SK-N-SH (cell line): ENCODE data around the gene BCL11A. TPM values are rescaled to one million over a fixed set of nuclear protein-coding genes. Genes with fewer than 3 reads are reported as not detected.

Experiments
- CTCF ChIA-PET: fragments of 300-600, 350-600 bp; formaldehyde crosslinking; extraction: SDS; loops from one replicate; lab custom pipeline; 2021; lab: Yijun Ruan, JAX
- POLR2A ChIA-PET: fragments of 350-600 bp; sonication (Branson Sonifier 250); formaldehyde crosslinking; extraction: SDS; loops from one replicate; lab custom pipeline; 2020; ENCODE audit warnings: antibody characterized with exemption, inconsistent platforms; lab: Yijun Ruan, JAX
- DNase-seq: peaks from one replicate; pipeline ENCODE4 v3.0.0; 2012
- H2AFZ ChIP-seq: fragments of 200-600 bp; sonication (generic); 2 replicates; pipeline ENCODE4 v1.8.1; 2016; ENCODE audit warnings: antibody characterized with exemption, mild to moderate bottlenecking, low read depth
- H3F3A ChIP-seq: fragments of 200-600 bp; sonication (generic); replicated peaks from 2 replicates; pipeline ENCODE3; 2016; ENCODE audit warnings: antibody characterized with exemption, mild to moderate bottlenecking; ENCODE audit not compliant: insufficient read depth
- H3K27ac ChIP-seq, 2 experiments: fragments of 200-500 bp in 1 of 2; fragments of 200-600 bp in 1 of 2; sonication (Bioruptor generic) in 1 of 2; sonication (generic), shearing (Covaris generic) in 1 of 2; 2 replicates each; pipeline versions ENCODE4 v1.5.1 to v1.6.1; 2014 to 2016; ENCODE audit warnings: low read depth in 2 of 2, inconsistent platforms in 1 of 2, low read length in 1 of 2, mild to moderate bottlenecking in 1 of 2, mixed read lengths in 1 of 2
- H3K27me3 ChIP-seq: fragments of 200-600 bp; sonication (generic), shearing (Covaris generic); 2 replicates; pipeline ENCODE4 v1.6.1; 2016; ENCODE audit warnings: mixed run types; ENCODE audit not compliant: insufficient read depth
- H3K36me3 ChIP-seq, 2 experiments: fragments of 200-500 bp in 1 of 2; fragments of 200-600 bp in 1 of 2; sonication (Bioruptor generic) in 1 of 2; sonication (generic) in 1 of 2; replicated peaks in 1 of 2; 2 replicates each; pipeline versions ENCODE3 to v1.5.1; 2014 to 2016; ENCODE audit warnings: low read length in 1 of 2, mild to moderate bottlenecking in 1 of 2; ENCODE audit not compliant: insufficient read depth in 2 of 2, control insufficient read depth in 1 of 2
- H3K4me1 ChIP-seq, 2 experiments: fragments of 200-500 bp in 1 of 2; fragments of 200-600 bp in 1 of 2; sonication (Bioruptor generic) in 1 of 2; sonication (generic), shearing (Covaris generic) in 1 of 2; 2 replicates each; pipeline versions ENCODE4 v1.5.1 to v1.6.1; 2014 to 2016; ENCODE audit warnings: low read depth in 1 of 2, low read length in 1 of 2, mixed run types in 1 of 2; ENCODE audit not compliant: insufficient read depth in 2 of 2, control insufficient read depth in 1 of 2
- H3K4me2 ChIP-seq: fragments of 200-600 bp; sonication (generic), shearing (Covaris generic); 2 replicates; pipeline ENCODE4 v1.6.1; 2017; ENCODE audit warnings: mixed run types
- H3K4me3 ChIP-seq, 2 experiments: fragments of 200-500 bp in 1 of 2; fragments of 200-600 bp in 1 of 2; sonication (Bioruptor generic) in 1 of 2; sonication (generic), shearing (Covaris generic) in 1 of 2; 2 replicates each; pipeline versions ENCODE4 v1.5.1 to v1.8.1; 2014 to 2016; ENCODE audit warnings: low read depth in 2 of 2, inconsistent platforms in 1 of 2, low read length in 1 of 2, mild to moderate bottlenecking in 1 of 2, mixed read lengths in 1 of 2, moderate library complexity in 1 of 2
- H3K79me2 ChIP-seq: fragments of 200-600 bp; sonication (generic); 2 replicates; pipeline ENCODE4 v1.8.1; 2017; ENCODE audit warnings: mild to moderate bottlenecking; ENCODE audit not compliant: insufficient read depth
- H3K9ac ChIP-seq: fragments of 200-600 bp; sonication (generic); 2 replicates; pipeline ENCODE4 v1.6.1; 2017; ENCODE audit warnings: mixed run types
- H3K9me2 ChIP-seq: fragments of 200-600 bp; sonication (generic); 2 replicates; pipeline ENCODE4 v1.6.1; 2017; ENCODE audit warnings: mixed run types
- H3K9me3 ChIP-seq: fragments of 200-600 bp; sonication (generic); 2 replicates; pipeline ENCODE4 v1.6.1; 2017; ENCODE audit warnings: mixed run types, mild to moderate bottlenecking, moderate library complexity
- H4K20me1 ChIP-seq: fragments of 200-600 bp; sonication (generic); 2 replicates; pipeline ENCODE4 v1.6.1; 2017; ENCODE audit warnings: mild to moderate bottlenecking, mixed run types; ENCODE audit not compliant: insufficient read depth
- ELF1 ChIP-seq: IDR thresholded peaks from 2 replicates; pipeline ENCODE4 v1.4.0; 2012
- EP300 ChIP-seq, 2 experiments: IDR thresholded peaks; 2 replicates each; pipeline versions ENCODE4 v1.4.0 to v1.6.1; 2012; ENCODE audit warnings: borderline replicate concordance in 1 of 2, low read depth in 1 of 2, low read length in 1 of 2
- EZH2phosphoT487 ChIP-seq: fragments of 200-600 bp; sonication (generic); IDR thresholded peaks from 2 replicates; pipeline ENCODE4 v1.6.1; 2017; ENCODE audit warnings: low read depth, mixed run types, mild to moderate bottlenecking, antibody characterized with exemption, moderate library complexity, borderline replicate concordance
- FOSL2 ChIP-seq: IDR thresholded peaks from 2 replicates; pipeline ENCODE4 v1.4.0; 2012; ENCODE audit warnings: low read depth, mild to moderate bottlenecking, moderate library complexity, borderline replicate concordance
- FOXJ3 ChIP-seq: sonication (generic); formaldehyde crosslinking; IDR thresholded peaks from 2 replicates; pipeline ENCODE4 v1.5.1; 2020; ENCODE audit warnings: mild to moderate bottlenecking, missing genetic modification reagents
- GABPA ChIP-seq: IDR thresholded peaks from 2 replicates; pipeline ENCODE4 v1.4.0; 2012; ENCODE audit warnings: low read depth, mild to moderate bottlenecking
- GATA2 ChIP-seq: sonication (generic); formaldehyde crosslinking; IDR thresholded peaks from 2 replicates; pipeline ENCODE4 v1.5.0; 2020; ENCODE audit warnings: mild to moderate bottlenecking, missing genetic modification reagents
- JUND ChIP-seq: IDR thresholded peaks from 2 replicates; pipeline ENCODE4 v1.4.0; 2012
- MEF2A ChIP-seq: IDR thresholded peaks from 2 replicates; pipeline ENCODE4 v1.4.0; 2012; ENCODE audit warnings: low read depth, borderline replicate concordance
- MXI1 ChIP-seq: IDR thresholded peaks from 2 replicates; pipeline ENCODE4 v1.6.1; 2012; ENCODE audit warnings: mild to moderate bottlenecking, low read depth, low read length, improper control_type of control experiment
- POLR2AphosphoS5 ChIP-seq: IDR thresholded peaks from 2 replicates; pipeline ENCODE4 v1.6.1; 2012; ENCODE audit warnings: low read depth, low read length
- RCOR1 ChIP-seq: fragments of 150-350 bp; IDR thresholded peaks from 2 replicates; pipeline ENCODE4 v1.6.1; 2017; ENCODE audit warnings: antibody characterized with exemption, low read length
- RFX5 ChIP-seq: IDR thresholded peaks from 2 replicates; pipeline ENCODE4 v1.6.1; 2012; ENCODE audit warnings: mild to moderate bottlenecking, improper control_type of control experiment, low read length
- RXRA ChIP-seq: IDR thresholded peaks from 2 replicates; pipeline ENCODE4 v1.4.0; 2012; ENCODE audit warnings: low read depth, mild to moderate bottlenecking, borderline replicate concordance
- YY1 ChIP-seq: IDR thresholded peaks from 2 replicates; pipeline ENCODE4 v1.4.0; 2012; ENCODE audit warnings: low read depth, mild to moderate bottlenecking
- WGBS: methylation state at CpG from one replicate; pipeline ENCODE4 v1.1.6; 2017; ENCODE audit warnings: low lambda C conversion rate; 5-methylcytosine and 5-hydroxymethylcytosine counted together
- polyA plus RNA-seq, 3 experiments: library from polyadenylated mRNA; depleted of rRNA; stranded (reverse); fragments of >200 nt; gene quantifications; 2 replicates each; pipeline ENCODE4 v1.2.3, GENCODE V29; 2012
- TF ChIP-seq, protein P1 (sequence below): fragments of 150-350 bp; IDR thresholded peaks from 2 replicates; pipeline ENCODE4 v1.6.1; 2016; ENCODE audit warnings: mild to moderate bottlenecking, low read depth, low read length
- TF ChIP-seq, protein P2 (sequence below): IDR thresholded peaks from 2 replicates; pipeline ENCODE4 v1.6.1; 2012; ENCODE audit warnings: mild to moderate bottlenecking, low read depth, low read length, moderate library complexity
- TF ChIP-seq, protein P3 (sequence below): IDR thresholded peaks from 2 replicates; pipeline ENCODE4 v1.4.0; 2012; ENCODE audit warnings: low read depth, borderline replicate concordance
- TF ChIP-seq, protein P4 (sequence below): IDR thresholded peaks from 2 replicates; pipeline ENCODE4; 2012

The BCL11A gene
- polyA plus RNA-seq, 1 of the 3 experiments (the other 2 are of a cell fraction): 1.9 TPM

DNA sequence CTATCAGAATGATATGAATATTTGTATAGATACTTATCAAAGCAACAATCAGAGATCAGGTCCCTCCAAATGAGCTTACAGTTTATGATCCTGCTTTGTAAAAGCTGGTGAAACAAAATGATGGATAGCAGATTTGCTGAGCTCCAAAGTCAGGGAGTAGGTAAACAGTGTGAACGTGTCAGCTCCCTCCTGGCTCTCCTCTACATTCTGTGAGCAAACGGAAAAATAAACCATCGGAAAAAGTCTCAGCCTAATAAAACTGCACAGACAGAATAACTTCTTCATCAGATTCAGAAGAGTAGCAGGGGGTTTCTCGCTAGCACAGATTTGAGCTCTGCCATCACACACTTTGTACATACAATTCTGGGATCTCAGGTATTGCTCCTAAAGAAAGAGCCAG lies 51.3 kb downstream of the BCL11A start:
- H3K79me2 ChIP-seq: no peaks in the 10 kb centered on the region; the same call in 1 of the 2 replicates
- no peak overlapping the region for H3K4me3 ChIP-seq
- no peak overlapping the region for H3K4me2 ChIP-seq
- no peak overlapping the region for H2AFZ ChIP-seq
- ChIA-PET POLR2A (no interaction called here), CTCF (interaction anchor here (1.7 kb wide), 1 partner anchor 80 kb away, joined by 6 read pairs; no protein-coding TSS in a partner anchor)
- TF ChIP-seq RCOR1 (no peak), ELF1 (no peak), MEF2A (no peak), FOXJ3 (CRISPR knock-in tag) (no peak), RXRA (no peak), FOSL2 (no peak), MXI1 (no peak), EP300 (IDR thresholded peaks at IDR 0.05; ENCODE audit: borderline replicate concordance in 1 of 2, low read depth in 1 of 2, low read length in 1 of 2) (no peak), GATA2 (CRISPR knock-in tag) (no peak), RFX5 (no peak), GABPA (no peak), POLR2AphosphoS5 (no peak), JUND (no peak), YY1 (no peak), EZH2phosphoT487 (no peak)
- TF ChIP-seq, protein P1, sequence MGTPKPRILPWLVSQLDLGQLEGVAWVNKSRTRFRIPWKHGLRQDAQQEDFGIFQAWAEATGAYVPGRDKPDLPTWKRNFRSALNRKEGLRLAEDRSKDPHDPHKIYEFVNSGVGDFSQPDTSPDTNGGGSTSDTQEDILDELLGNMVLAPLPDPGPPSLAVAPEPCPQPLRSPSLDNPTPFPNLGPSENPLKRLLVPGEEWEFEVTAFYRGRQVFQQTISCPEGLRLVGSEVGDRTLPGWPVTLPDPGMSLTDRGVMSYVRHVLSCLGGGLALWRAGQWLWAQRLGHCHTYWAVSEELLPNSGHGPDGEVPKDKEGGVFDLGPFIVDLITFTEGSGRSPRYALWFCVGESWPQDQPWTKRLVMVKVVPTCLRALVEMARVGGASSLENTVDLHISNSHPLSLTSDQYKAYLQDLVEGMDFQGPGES: no peak
- TF ChIP-seq, protein P2, sequence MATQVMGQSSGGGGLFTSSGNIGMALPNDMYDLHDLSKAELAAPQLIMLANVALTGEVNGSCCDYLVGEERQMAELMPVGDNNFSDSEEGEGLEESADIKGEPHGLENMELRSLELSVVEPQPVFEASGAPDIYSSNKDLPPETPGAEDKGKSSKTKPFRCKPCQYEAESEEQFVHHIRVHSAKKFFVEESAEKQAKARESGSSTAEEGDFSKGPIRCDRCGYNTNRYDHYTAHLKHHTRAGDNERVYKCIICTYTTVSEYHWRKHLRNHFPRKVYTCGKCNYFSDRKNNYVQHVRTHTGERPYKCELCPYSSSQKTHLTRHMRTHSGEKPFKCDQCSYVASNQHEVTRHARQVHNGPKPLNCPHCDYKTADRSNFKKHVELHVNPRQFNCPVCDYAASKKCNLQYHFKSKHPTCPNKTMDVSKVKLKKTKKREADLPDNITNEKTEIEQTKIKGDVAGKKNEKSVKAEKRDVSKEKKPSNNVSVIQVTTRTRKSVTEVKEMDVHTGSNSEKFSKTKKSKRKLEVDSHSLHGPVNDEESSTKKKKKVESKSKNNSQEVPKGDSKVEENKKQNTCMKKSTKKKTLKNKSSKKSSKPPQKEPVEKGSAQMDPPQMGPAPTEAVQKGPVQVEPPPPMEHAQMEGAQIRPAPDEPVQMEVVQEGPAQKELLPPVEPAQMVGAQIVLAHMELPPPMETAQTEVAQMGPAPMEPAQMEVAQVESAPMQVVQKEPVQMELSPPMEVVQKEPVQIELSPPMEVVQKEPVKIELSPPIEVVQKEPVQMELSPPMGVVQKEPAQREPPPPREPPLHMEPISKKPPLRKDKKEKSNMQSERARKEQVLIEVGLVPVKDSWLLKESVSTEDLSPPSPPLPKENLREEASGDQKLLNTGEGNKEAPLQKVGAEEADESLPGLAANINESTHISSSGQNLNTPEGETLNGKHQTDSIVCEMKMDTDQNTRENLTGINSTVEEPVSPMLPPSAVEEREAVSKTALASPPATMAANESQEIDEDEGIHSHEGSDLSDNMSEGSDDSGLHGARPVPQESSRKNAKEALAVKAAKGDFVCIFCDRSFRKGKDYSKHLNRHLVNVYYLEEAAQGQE: no peak
- TF ChIP-seq, protein P3, sequence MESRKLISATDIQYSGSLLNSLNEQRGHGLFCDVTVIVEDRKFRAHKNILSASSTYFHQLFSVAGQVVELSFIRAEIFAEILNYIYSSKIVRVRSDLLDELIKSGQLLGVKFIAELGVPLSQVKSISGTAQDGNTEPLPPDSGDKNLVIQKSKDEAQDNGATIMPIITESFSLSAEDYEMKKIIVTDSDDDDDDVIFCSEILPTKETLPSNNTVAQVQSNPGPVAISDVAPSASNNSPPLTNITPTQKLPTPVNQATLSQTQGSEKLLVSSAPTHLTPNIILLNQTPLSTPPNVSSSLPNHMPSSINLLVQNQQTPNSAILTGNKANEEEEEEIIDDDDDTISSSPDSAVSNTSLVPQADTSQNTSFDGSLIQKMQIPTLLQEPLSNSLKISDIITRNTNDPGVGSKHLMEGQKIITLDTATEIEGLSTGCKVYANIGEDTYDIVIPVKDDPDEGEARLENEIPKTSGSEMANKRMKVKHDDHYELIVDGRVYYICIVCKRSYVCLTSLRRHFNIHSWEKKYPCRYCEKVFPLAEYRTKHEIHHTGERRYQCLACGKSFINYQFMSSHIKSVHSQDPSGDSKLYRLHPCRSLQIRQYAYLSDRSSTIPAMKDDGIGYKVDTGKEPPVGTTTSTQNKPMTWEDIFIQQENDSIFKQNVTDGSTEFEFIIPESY: no peak
- TF ChIP-seq, protein P4, sequence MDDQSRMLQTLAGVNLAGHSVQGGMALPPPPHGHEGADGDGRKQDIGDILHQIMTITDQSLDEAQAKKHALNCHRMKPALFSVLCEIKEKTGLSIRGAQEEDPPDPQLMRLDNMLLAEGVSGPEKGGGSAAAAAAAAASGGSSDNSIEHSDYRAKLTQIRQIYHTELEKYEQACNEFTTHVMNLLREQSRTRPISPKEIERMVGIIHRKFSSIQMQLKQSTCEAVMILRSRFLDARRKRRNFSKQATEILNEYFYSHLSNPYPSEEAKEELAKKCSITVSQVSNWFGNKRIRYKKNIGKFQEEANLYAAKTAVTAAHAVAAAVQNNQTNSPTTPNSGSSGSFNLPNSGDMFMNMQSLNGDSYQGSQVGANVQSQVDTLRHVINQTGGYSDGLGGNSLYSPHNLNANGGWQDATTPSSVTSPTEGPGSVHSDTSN: no peak
- H4K20me1 ChIP-seq: no peaks in the 10 kb centered on the region
- H3K9ac ChIP-seq: no peak overlapping the region
- no peak for DNase-seq
- no peaks in the 10 kb centered on the region for H3K36me3 ChIP-seq
- no peaks in the 10 kb centered on the region for H3K9me3 ChIP-seq
- H3K4me1 ChIP-seq: no peaks in the 10 kb centered on the region
- WGBS: 59% methylated on average over 4 of the region's 4 CpGs
- H3K27me3 ChIP-seq: no peaks in the 10 kb centered on the region
- no peaks in the 10 kb centered on the region for H3F3A ChIP-seq
- no peak overlapping the region for H3K27ac ChIP-seq
- H3K9me2 ChIP-seq: no peaks in the 10 kb centered on the region
